ENCODE results near the gene CALB2. TPM values are rescaled to one million over a fixed set of nuclear protein-coding genes. Genes with fewer than 3 reads are reported as not detected.
"Not testable (repeated sequence)": the region's sequence is repeated elsewhere in the genome, so short reads cannot be mapped to it uniquely, and the experiment has no call there.

Gene CALB2
- total RNA-seq (2014; rRNA removed; shearing (Covaris generic)): 0.10 TPM in 1 of 2 replicates, not detected in the other

GRCh38 chr16:71358464-71358998, at the start of gene CALB2:
Gene CALB2 (plus strand): TSS chr16:71358723. CDS start chr16:71358793, 70 bp downstream.
- peak; percentile 51 for DNase-seq (ENCODE audit: low read depth)

- DNase-seq (ENCODE audit: low read depth): peak; percentile 10
Observed at GRCh38 chr16:71311553-71312158, 46.9 kb upstream of the CALB2 start.

- not testable (repeated sequence) for DNase-seq (ENCODE audit: low read depth)
Observed at GRCh38 chr16:71313591-71313990, 44.9 kb upstream of the CALB2 start.

GRCh38 chr16:71315269-71315668, 43.3 kb upstream of the CALB2 start:
- no peak for DNase-seq (ENCODE audit: low read depth)

- DNase-seq (ENCODE audit: low read depth): no peak
Observed at GRCh38 chr16:71319999-71320398, 38.5 kb upstream of the CALB2 start.

- no peak for DNase-seq (ENCODE audit: low read depth)
Observed at GRCh38 chr16:71327720-71328119, 30.8 kb upstream of the CALB2 start.

- no peak for DNase-seq (ENCODE audit: low read depth)
Observed at GRCh38 chr16:71328151-71328550, 30.4 kb upstream of the CALB2 start.

GRCh38 chr16:71337631-71338030, 20.9 kb upstream of the CALB2 start:
- DNase-seq (ENCODE audit: low read depth): no peak

GRCh38 chr16:71338193-71338592, 20.3 kb upstream of the CALB2 start:
- peak; percentile 55 for DNase-seq (ENCODE audit: low read depth)

GRCh38 chr16:71338632-71339031, 19.9 kb upstream of the CALB2 start:
- no peak for DNase-seq (ENCODE audit: low read depth)

- peak; percentile 15 for DNase-seq (ENCODE audit: low read depth)
Observed at GRCh38 chr16:71339236-71340171, 19.0 kb upstream of the CALB2 start.

GRCh38 chr16:71340406-71340805, 18.1 kb upstream of the CALB2 start:
- no peak for DNase-seq (ENCODE audit: low read depth)

- no peak for DNase-seq (ENCODE audit: low read depth)
Observed at GRCh38 chr16:71341881-71342280, 16.6 kb upstream of the CALB2 start.

- no peak for DNase-seq (ENCODE audit: low read depth)
Observed at GRCh38 chr16:71343078-71343477, 15.4 kb upstream of the CALB2 start.

- no peak for DNase-seq (ENCODE audit: low read depth)
Observed at GRCh38 chr16:71344315-71344905, 14.1 kb upstream of the CALB2 start.

GRCh38 chr16:71345031-71345430, 13.5 kb upstream of the CALB2 start:
- DNase-seq (ENCODE audit: low read depth): no peak

- DNase-seq (ENCODE audit: low read depth): no peak
Observed at GRCh38 chr16:71347146-71347545, 11.4 kb upstream of the CALB2 start.

GRCh38 chr16:71348262-71349085, 10.0 kb upstream of the CALB2 start:
- DNase-seq (ENCODE audit: low read depth): no peak

GRCh38 chr16:71350821-71351557, 7.5 kb upstream of the CALB2 start:
- no peak for DNase-seq (ENCODE audit: low read depth)

GRCh38 chr16:71351558-71351901, 7.0 kb upstream of the CALB2 start:
- DNase-seq (ENCODE audit: low read depth): no peak

- DNase-seq (ENCODE audit: low read depth): no peak
Observed at GRCh38 chr16:71352466-71352865, 6.1 kb upstream of the CALB2 start.

Measured in M059J (cell line).